Upper lobe of left lung (tissue), 4 donors: ENCODE measurements around the gene KLHL40.

Experiments
- POLR2A ChIP-seq, 4 donors: fragments of 450-650 bp; IDR thresholded peaks; one replicate each; pipeline ENCODE4 v1.5.1; 2016 to 2017; ENCODE audit warnings: antibody characterized with exemption in 4 of 4, mild to moderate bottlenecking in 2 of 4
- TF ChIP-seq, protein P1 (sequence below), 6 experiments: fragments of 450-650 bp in 4 of 6; fragments of 200-600 bp in 2 of 6; sonication (generic) in 2 of 6; IDR thresholded peaks; one replicate each; pipeline ENCODE4 v1.5.1; 2016 to 2019; ENCODE audit warnings: antibody characterized with exemption in 6 of 6

GRCh38 chr3:42736531-42736930, 51.2 kb downstream of the KLHL40 start:
- TF ChIP-seq, protein P1, sequence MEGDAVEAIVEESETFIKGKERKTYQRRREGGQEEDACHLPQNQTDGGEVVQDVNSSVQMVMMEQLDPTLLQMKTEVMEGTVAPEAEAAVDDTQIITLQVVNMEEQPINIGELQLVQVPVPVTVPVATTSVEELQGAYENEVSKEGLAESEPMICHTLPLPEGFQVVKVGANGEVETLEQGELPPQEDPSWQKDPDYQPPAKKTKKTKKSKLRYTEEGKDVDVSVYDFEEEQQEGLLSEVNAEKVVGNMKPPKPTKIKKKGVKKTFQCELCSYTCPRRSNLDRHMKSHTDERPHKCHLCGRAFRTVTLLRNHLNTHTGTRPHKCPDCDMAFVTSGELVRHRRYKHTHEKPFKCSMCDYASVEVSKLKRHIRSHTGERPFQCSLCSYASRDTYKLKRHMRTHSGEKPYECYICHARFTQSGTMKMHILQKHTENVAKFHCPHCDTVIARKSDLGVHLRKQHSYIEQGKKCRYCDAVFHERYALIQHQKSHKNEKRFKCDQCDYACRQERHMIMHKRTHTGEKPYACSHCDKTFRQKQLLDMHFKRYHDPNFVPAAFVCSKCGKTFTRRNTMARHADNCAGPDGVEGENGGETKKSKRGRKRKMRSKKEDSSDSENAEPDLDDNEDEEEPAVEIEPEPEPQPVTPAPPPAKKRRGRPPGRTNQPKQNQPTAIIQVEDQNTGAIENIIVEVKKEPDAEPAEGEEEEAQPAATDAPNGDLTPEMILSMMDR (IDR thresholded peaks at IDR 0.05), result no peak
- TF ChIP-seq POLR2A (IDR thresholded peaks at IDR 0.05), result no peak
